Measurements from ENCODE around the gene SPTBN1. TPM values are rescaled to one million over a fixed set of nuclear protein-coding genes. Genes with fewer than 3 reads are reported as not detected.

Gene SPTBN1
- total and polyA plus RNA-seq, 2 donors (not counting 3 experiments of a cell fraction or from before 2014, with no cell fraction given) = 63.3 to 320 TPM

DNA sequence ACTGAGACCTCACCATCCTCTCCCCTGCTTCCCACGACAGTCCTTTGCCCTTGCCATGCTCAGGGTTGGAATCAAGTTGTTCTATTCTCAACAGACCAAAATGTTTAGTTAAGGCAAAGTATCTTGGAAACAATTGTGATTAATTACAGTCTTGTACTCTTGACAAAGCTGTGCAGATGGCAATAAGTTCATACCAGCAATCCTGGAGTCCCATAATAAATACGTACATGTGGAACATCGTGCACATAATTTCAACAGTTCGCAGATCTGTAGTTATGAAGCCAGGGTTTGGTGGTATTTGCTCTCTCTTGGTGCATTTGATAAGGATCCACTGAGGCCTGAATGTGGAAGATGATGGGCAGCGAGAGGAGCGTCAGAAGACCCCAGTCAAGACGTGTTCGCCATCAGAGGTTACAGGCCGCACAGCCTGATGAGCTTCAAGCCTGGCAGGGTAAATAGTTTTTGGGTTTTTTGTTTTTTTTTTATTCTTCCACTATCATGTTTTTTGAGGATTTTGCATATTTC, 214.4 kb downstream of the SPTBN1 start:
- peaks cover 24% of the 10 kb centered on the region for H3K4me1 ChIP-seq (ENCODE audit: control insufficient read depth, extremely low read depth, insufficient read depth, low read length)
- FAIRE-seq (no peak), DNase-seq (ENCODE audit: low read depth, low spot score) (no peak)
- peaks cover 26 to 28% of the 10 kb centered on the region in 2 experiments for H3K36me3 ChIP-seq (ENCODE audit: control insufficient read depth in 2 of 2, extremely low read depth in 1 of 2, insufficient read depth in 2 of 2, low read length in 2 of 2)
- no peak overlapping the region for H3K27ac ChIP-seq (ENCODE audit: insufficient read depth, low read depth, low read length)
- no peaks in the 10 kb centered on the region for H4K20me1 ChIP-seq (replicated peaks; ENCODE audit: control insufficient read depth, extremely low read depth, insufficient read depth, low read length)
- ChIA-PET CTCF (no interaction called here), POLR2A (no interaction called here)
- no peak overlapping the region for H3K4me2 ChIP-seq (ENCODE audit: insufficient read depth, low read length)
- TF ChIP-seq POLR2A (IDR thresholded peaks at IDR 0.05; ENCODE audit: low read depth, low read length) = no peak
- no peak for TF ChIP-seq CTCF (IDR thresholded peaks at IDR 0.05; ENCODE audit: extremely low read depth in 1 of 2, insufficient read depth in 1 of 2, low read depth in 1 of 2, low read length in 2 of 2)
- TF ChIP-seq GATA2 (IDR thresholded peaks at IDR 0.05; ENCODE audit: insufficient read depth, insufficient read length, low read depth, low read length) = no peak
- no peak for TF ChIP-seq JUN (IDR thresholded peaks at IDR 0.05; ENCODE audit: borderline replicate concordance, insufficient read depth, insufficient read length, low read depth)
- TF ChIP-seq MYC (IDR thresholded peaks at IDR 0.05; ENCODE audit: low read depth, low read length) = no peak
- no peak for TF ChIP-seq EZH2 (IDR thresholded peaks at IDR 0.05; ENCODE audit: borderline replicate concordance, low read depth, low read length, severe bottlenecking)
- TF ChIP-seq, protein P1, sequence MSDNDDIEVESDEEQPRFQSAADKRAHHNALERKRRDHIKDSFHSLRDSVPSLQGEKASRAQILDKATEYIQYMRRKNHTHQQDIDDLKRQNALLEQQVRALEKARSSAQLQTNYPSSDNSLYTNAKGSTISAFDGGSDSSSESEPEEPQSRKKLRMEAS (IDR thresholded peaks at IDR 0.05; ENCODE audit: insufficient read depth, insufficient read length) = no peak
- no peak for TF ChIP-seq POLR2AphosphoS5 (IDR thresholded peaks at IDR 0.05; ENCODE audit: insufficient read depth, low read depth, low read length)
- TF ChIP-seq FOS (IDR thresholded peaks at IDR 0.05; ENCODE audit: borderline replicate concordance, insufficient read depth, low read length) = no peak
- intact Hi-C loops (cut with micrococcal nuclease) = no loop called here
- H3K4me3 ChIP-seq (replicated peaks in 1 of 3; ENCODE audit: insufficient read depth in 1 of 3, low read depth in 1 of 3, low read length in 3 of 3) = no peak overlapping the region
- no peaks in the 10 kb centered on the region for H3K9me1 ChIP-seq (replicated peaks; ENCODE audit: control insufficient read depth, extremely low read depth, insufficient read depth, low read length)
- H3K79me2 ChIP-seq (ENCODE audit: control insufficient read depth, insufficient read depth, low read length) = no peaks in the 10 kb centered on the region
- no peak overlapping the region for H3K9ac ChIP-seq (replicated peaks; ENCODE audit: extremely low read depth, insufficient read depth, low read length)
- H3K9me3 ChIP-seq (replicated peaks; ENCODE audit: control insufficient read depth, insufficient read depth, low read length) = no peaks in the 10 kb centered on the region
- no peaks in the 10 kb centered on the region for H3K27me3 ChIP-seq (ENCODE audit: control insufficient read depth in 2 of 2, insufficient read depth in 2 of 2, low read length in 2 of 2)
- no TSS peak for BruUV-seq (replicated peaks)
- H2AFZ ChIP-seq (ENCODE audit: low read depth, low read length) = no peak overlapping the region
- dilution Hi-C loops (cut with MboI; ENCODE audit: extremely low pct_ligation_motif_present, low sequenced_read_pairs) = no loop called here
